Right lobe of liver (tissue), 4 donors: Measurements from ENCODE around the gene PES1.

ENCODE experiments used
- CTCF ChIP-seq, 4 donors: fragments of 200-600 bp in 3 of 4; fragments of 450-650 bp in 1 of 4; IDR thresholded peaks; one replicate each; pipeline versions ENCODE4 v1.5.1 to v1.8.0; 2016 to 2022; ENCODE audit warnings: antibody characterized with exemption in 4 of 4, mild to moderate bottlenecking in 2 of 4
- POLR2A ChIP-seq: fragments of 450-650 bp; IDR thresholded peaks from one replicate; pipeline ENCODE4 v1.6.1; 2017; ENCODE audit warnings: antibody characterized with exemption, mild to moderate bottlenecking
- donor health status: DM: no; HTN: no; CAD: no.
- donor health status: DM: no; HTN: no; CAD: no.
- donor health status: DM: no; HTN: yes; CAD: no.

GRCh38 chr22:30546616-30547015 is 45.1 kb downstream of the PES1 start, which contains the start of gene SEC14L6:
- TF ChIP-seq CTCF (IDR thresholded peaks at IDR 0.05) (no peak), POLR2A (no peak)
